Measurements from ENCODE around the gene DDIAS.

Gene DDIAS

GRCh38 chr11:82932564-82932963 lies 31.0 kb downstream of the DDIAS start:
- TF ChIP-seq CTCF (conservative IDR thresholded peaks at IDR 0.05; ENCODE audit: low read length) (no peak), EZH2phosphoT487 (IDR thresholded peaks at IDR 0.05; ENCODE audit: borderline replicate concordance) (no peak)
- no peaks in the 10 kb centered on the region for H3K27me3 ChIP-seq (ENCODE audit: insufficient read depth, low read length, poor library complexity, severe bottlenecking)
- no peaks in the 10 kb centered on the region for H3K36me3 ChIP-seq (ENCODE audit: insufficient read depth, low read length)
- peak overlapping the region; percentile 53 for H3K4me3 ChIP-seq (ENCODE audit: low read length, poor library complexity, severe bottlenecking)
- no peaks in the 10 kb centered on the region for H3F3A ChIP-seq (ENCODE audit: low read depth)
- peaks cover 54% of the 10 kb centered on the region for H3K4me1 ChIP-seq (ENCODE audit: insufficient read depth, low read length, poor library complexity, severe bottlenecking)
- no peaks in the 10 kb centered on the region for H3K9me2 ChIP-seq (replicated peaks; ENCODE audit: low read depth, low read length)
- H3K9me3 ChIP-seq (ENCODE audit: insufficient read depth, low read depth, low read length) = no peaks in the 10 kb centered on the region
- no peaks in the 10 kb centered on the region for H4K20me1 ChIP-seq (ENCODE audit: insufficient read depth, low read length, poor library complexity, severe bottlenecking)
- H3K79me2 ChIP-seq (ENCODE audit: insufficient read depth, low read length) = no peaks in the 10 kb centered on the region
- no peak overlapping the region for H2AFZ ChIP-seq (ENCODE audit: low read length)
- H3K9ac ChIP-seq (ENCODE audit: low read depth, low read length, poor library complexity, severe bottlenecking) = peak overlapping the region; percentile 67
- peak overlapping the region; percentile 69 for H3K4me2 ChIP-seq (ENCODE audit: low read depth, low read length, poor library complexity, severe bottlenecking)

GRCh38 chr11:82936261-82936660 lies 34.7 kb downstream of the DDIAS start:
- no peak for TF ChIP-seq CTCF (conservative IDR thresholded peaks at IDR 0.05; ENCODE audit: low read length)
- TF ChIP-seq EZH2phosphoT487 (IDR thresholded peaks at IDR 0.05; ENCODE audit: borderline replicate concordance) = no peak
- H3K9ac ChIP-seq (ENCODE audit: low read depth, low read length, poor library complexity, severe bottlenecking) = no peak overlapping the region
- no peaks in the 10 kb centered on the region for H3F3A ChIP-seq (ENCODE audit: low read depth)
- no peak overlapping the region for H3K4me3 ChIP-seq (ENCODE audit: low read length, poor library complexity, severe bottlenecking)
- no peaks in the 10 kb centered on the region for H3K79me2 ChIP-seq (ENCODE audit: insufficient read depth, low read length)
- H3K36me3 ChIP-seq (ENCODE audit: insufficient read depth, low read length) = no peaks in the 10 kb centered on the region
- no peaks in the 10 kb centered on the region; the same call in 1 of the 2 replicates for H3K9me3 ChIP-seq (ENCODE audit: insufficient read depth, low read depth, low read length)
- no peak overlapping the region for H2AFZ ChIP-seq (ENCODE audit: low read length)
- H3K9me2 ChIP-seq (replicated peaks; ENCODE audit: low read depth, low read length) = no peaks in the 10 kb centered on the region
- H4K20me1 ChIP-seq (ENCODE audit: insufficient read depth, low read length, poor library complexity, severe bottlenecking) = no peaks in the 10 kb centered on the region
- H3K4me2 ChIP-seq (ENCODE audit: low read depth, low read length, poor library complexity, severe bottlenecking) = no peak overlapping the region
- no peaks in the 10 kb centered on the region for H3K27me3 ChIP-seq (ENCODE audit: insufficient read depth, low read length, poor library complexity, severe bottlenecking)
- peaks cover 43% of the 10 kb centered on the region for H3K4me1 ChIP-seq (ENCODE audit: insufficient read depth, low read length, poor library complexity, severe bottlenecking)

DNA sequence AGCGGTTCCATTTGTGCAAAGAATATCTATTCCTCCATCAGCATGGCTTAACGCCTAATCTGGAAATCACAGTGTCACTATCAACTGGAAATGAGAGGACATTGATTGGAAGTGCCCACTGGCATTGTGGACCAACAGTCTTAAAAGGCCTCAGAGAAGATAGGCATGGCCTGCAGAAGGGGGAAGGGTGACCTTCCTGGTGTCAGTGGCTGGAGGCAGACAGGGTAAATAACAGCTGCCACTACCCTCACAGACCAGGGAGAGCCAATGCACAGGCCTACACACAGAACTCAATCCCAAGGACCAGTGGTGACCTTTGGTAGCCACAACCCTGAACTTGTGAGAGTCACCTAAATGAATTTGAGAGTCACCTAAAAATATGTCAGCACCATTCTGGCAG lies 36.0 kb downstream of the DDIAS start:
- Histone ChIP-seq H3K36me3 (ENCODE audit: insufficient read depth, low read length) (no peaks in the 10 kb centered on the region), H3K4me3 (ENCODE audit: low read length, poor library complexity, severe bottlenecking) (no peak overlapping the region), H4K20me1 (ENCODE audit: insufficient read depth, low read length, poor library complexity, severe bottlenecking) (no peaks in the 10 kb centered on the region), H3K27me3 (ENCODE audit: insufficient read depth, low read length, poor library complexity, severe bottlenecking) (no peaks in the 10 kb centered on the region), H2AFZ (ENCODE audit: low read length) (no peak overlapping the region), H3K4me2 (ENCODE audit: low read depth, low read length, poor library complexity, severe bottlenecking) (no peak overlapping the region), H3F3A (ENCODE audit: low read depth) (no peaks in the 10 kb centered on the region), H3K9me2 (replicated peaks; ENCODE audit: low read depth, low read length) (no peaks in the 10 kb centered on the region), H3K9ac (ENCODE audit: low read depth, low read length, poor library complexity, severe bottlenecking) (no peak overlapping the region), H3K9me3 (ENCODE audit: insufficient read depth, low read depth, low read length) (peaks cover 5% of the 10 kb centered on the region; the same call in 1 of the 2 replicates), H3K4me1 (ENCODE audit: insufficient read depth, low read length, poor library complexity, severe bottlenecking) (peaks cover 35% of the 10 kb centered on the region), H3K79me2 (ENCODE audit: insufficient read depth, low read length) (no peaks in the 10 kb centered on the region)
- no peak for TF ChIP-seq CTCF (conservative IDR thresholded peaks at IDR 0.05; ENCODE audit: low read length)
- TF ChIP-seq EZH2phosphoT487 (IDR thresholded peaks at IDR 0.05; ENCODE audit: borderline replicate concordance) = no peak
